Activated T-cell treated with anti-CD3 and anti-CD28 coated beads, Interleukin-2, amount 50 U/mL, for 4 hours (primary cell): Measurements from ENCODE around the gene PTPRM. TPM values are rescaled to one million over a fixed set of nuclear protein-coding genes. Genes with fewer than 3 reads are reported as not detected.
"Not testable (repeated sequence)": the region's sequence is repeated elsewhere in the genome, so short reads cannot be mapped to it uniquely, and the experiment has no call there.

Source experiments
- ATAC-seq, 2 donors: fragments of 200-7000 bp; cut with Tn5 transposase; one replicate each; pipeline ENCODE4 v1.10.0; 2021
- DNase-seq: peaks from one replicate; pipeline ENCODE4 v3.0.0-alpha.2; 2020
- H3K27me3 Mint-ChIP-seq: one replicate; pipeline ENCODE4 v1.8.0; 2021; ENCODE audit warnings: low read depth, mixed read lengths
- H3K36me3 Mint-ChIP-seq: one replicate; pipeline ENCODE4 v1.8.0; 2022; ENCODE audit warnings: mixed read lengths; ENCODE audit not compliant: insufficient read depth
- H3K4me1 Mint-ChIP-seq: one replicate; pipeline ENCODE4 v1.8.0; 2021; ENCODE audit warnings: low read depth, mixed read lengths
- H3K4me3 Mint-ChIP-seq: one replicate; pipeline ENCODE4 v1.8.0; 2021; ENCODE audit warnings: mild to moderate bottlenecking, moderate library complexity, mixed read lengths
- H3K9me3 Mint-ChIP-seq: one replicate; pipeline ENCODE4 v1.8.0; 2021; ENCODE audit warnings: mixed read lengths
- total RNA-seq, 3 donors: library from RNA; stranded (reverse); gene quantifications; one replicate each; pipeline ENCODE4 v1.2.1, GENCODE V29; 2021

The PTPRM gene
- total RNA-seq, 3 donors from 2014 or later, result 1.5 to 3.5 (median 2.3) TPM

DNA sequence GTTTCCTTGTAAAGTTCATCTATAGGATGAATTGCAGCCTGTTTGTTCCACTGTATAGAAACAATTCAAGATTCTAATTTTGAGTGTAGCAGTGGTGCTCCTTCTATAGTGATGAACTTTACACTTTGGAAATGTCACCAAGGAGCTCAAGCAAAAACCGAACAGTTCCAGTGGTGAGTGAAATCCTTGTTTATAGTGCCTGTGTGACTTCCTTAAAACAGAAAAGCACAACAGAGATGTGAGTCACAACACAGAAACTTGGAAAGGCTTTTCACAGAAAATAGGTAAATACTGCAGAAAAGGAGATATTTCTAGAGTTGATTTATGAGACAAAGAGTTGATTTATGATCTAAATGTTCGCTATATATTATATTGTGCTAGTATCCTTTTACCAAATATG lies 482.0 kb downstream of the PTPRM start:
- Mint-ChIP-seq H3K4me3 (no peak overlapping the region), H3K36me3 (no peaks in the 10 kb centered on the region), H3K4me1 (peaks cover 17% of the 10 kb centered on the region), H3K27me3 (no peaks in the 10 kb centered on the region), H3K9me3 (no peaks in the 10 kb centered on the region)
- no peak for ATAC-seq
- no peak for DNase-seq

DNA sequence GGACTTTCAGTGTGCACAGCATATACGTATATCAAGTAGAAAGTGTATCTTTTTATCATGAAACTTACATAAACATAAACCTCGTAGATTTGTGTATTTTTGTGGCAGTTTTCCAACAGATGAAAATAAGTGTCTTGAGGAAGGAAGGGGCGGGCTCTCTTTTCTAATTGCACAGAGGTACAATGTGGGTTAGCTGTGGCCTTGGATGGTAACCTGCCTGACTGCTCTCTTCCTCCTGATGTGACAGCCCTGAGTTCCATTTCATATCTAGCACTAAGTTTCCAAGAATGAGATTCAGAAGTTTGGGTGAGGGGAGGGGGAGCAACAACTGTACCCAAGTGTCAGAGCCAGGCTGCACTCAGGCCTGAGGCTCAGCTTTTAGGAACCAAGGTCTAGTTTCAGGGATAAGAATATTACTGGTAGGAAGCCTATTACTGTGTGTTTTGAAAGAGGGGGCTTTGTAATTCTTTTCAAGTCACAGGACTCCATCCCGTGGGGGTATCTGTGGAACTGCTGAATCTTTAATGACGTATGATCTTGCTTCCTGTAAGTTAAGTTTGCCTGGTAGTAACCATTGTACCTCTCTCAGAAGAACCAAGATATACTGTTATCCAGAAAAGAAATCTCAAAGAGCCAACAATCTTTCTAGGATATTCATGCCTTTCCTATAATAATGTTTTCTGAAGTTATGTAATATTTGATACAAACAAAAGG lies 483.7 kb downstream of the PTPRM start:
- H3K36me3 Mint-ChIP-seq, result no peaks in the 10 kb centered on the region
- H3K27me3 Mint-ChIP-seq, result no peaks in the 10 kb centered on the region
- DNase-seq, result no peak
- peaks cover 13% of the 10 kb centered on the region for H3K4me1 Mint-ChIP-seq
- H3K9me3 Mint-ChIP-seq, result no peaks in the 10 kb centered on the region
- ATAC-seq, result no peak
- no peak overlapping the region for H3K4me3 Mint-ChIP-seq

DNA sequence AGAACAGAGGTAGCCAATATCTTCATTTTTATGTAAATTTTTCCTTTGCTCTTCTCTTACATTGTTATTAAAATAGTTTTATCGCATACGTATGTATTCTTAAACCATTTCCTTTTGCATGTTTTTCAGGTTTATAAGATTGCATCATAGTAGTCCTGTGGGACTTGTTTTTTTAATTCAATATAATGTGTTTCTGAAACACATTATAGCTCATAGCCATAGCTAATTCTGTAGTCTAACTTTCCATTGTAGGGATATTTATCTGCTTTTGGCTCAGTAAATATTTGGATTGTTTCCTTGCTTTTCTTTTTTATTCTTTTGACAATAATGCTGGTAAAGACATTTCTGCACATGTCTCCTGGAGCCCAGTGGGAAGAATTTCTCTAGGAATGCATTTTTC lies 484.3 kb downstream of the PTPRM start:
- DNase-seq, result no peak

DNA sequence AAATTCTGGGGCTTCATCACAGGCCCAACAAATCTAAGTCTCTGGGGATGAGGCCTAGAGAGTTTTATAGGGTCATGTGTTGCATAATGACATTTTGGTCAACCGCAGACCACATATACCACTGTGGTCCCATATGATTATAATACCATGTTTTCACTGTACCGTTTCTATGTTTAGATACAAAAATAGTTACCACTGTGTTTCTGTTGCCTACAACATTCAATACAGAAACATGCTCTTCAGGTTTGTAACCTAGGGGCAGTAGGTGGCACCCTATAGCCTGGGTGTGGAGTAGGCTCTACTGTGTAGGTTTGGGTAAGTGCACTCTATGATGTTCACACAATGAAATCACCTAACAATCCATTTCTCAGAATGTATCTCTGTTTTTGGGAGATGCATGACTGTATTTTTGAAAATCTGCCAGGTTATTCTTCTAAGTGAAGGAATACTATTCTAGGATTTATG lies 485.2 kb downstream of the PTPRM start:
- no peaks in the 10 kb centered on the region for H3K36me3 Mint-ChIP-seq
- ATAC-seq, result peak; percentile 7 to 46
- H3K27me3 Mint-ChIP-seq, result no peaks in the 10 kb centered on the region
- H3K9me3 Mint-ChIP-seq, result no peaks in the 10 kb centered on the region
- no peak overlapping the region for H3K4me3 Mint-ChIP-seq
- H3K4me1 Mint-ChIP-seq, result peaks cover 13% of the 10 kb centered on the region
- no peak for DNase-seq

More for the DNA sequence above, 484.3 kb downstream of the PTPRM start:
- Mint-ChIP-seq H3K27me3 (no peaks in the 10 kb centered on the region), H3K4me3 (no peak overlapping the region), H3K36me3 (no peaks in the 10 kb centered on the region), H3K4me1 (peaks cover 13% of the 10 kb centered on the region), H3K9me3 (no peaks in the 10 kb centered on the region)
- no peak for ATAC-seq

DNA sequence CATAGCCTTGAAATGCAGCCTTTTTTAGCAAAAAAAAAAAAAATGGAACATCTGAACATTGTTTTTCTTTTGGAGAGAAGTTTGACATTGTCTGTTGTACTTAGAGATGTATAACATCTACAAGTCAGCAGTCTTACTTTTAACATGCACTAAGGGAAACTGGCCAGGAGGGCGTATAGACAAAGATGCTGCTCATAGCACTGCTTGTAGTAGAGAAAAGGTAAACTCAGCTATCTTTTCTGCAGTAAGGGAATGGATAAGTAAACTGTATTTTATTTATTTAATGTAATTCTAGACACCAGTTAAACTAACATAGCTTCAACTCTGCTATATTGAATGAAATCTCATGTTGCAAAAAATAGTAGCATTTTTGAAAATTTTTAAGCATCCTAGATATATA lies 489.6 kb downstream of the PTPRM start:
- ATAC-seq (no peak), DNase-seq (no peak)
- Mint-ChIP-seq H3K27me3 (no peaks in the 10 kb centered on the region), H3K9me3 (no peaks in the 10 kb centered on the region), H3K4me1 (peaks cover 7% of the 10 kb centered on the region), H3K36me3 (no peaks in the 10 kb centered on the region), H3K4me3 (no peak overlapping the region)

DNA sequence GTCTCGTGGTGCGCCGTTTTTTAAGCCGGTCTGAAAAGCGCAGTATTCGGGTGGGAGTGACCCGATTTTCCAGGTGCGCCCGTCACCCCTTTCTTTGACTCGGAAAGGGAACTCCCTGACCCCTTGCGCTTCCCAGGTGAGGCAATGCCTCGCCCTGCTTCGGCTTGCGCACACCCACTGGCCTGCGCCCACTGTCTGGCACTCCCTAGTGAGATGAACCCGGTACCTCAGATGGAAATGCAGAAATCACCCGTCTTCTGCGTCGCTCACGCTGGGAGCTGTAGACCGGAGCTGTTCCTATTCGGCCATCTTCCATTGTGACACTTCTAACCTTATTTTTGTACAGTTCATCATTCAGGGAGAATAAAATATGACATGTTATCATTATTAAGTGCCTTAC lies 496.0 kb downstream of the PTPRM start:
- H3K4me1 Mint-ChIP-seq, H3K9me3 Mint-ChIP-seq, H3K36me3 Mint-ChIP-seq, H3K27me3 Mint-ChIP-seq, ATAC-seq, DNase-seq: not testable (repeated sequence)
- H3K4me3 Mint-ChIP-seq, result peak overlapping the region; percentile 47

DNA sequence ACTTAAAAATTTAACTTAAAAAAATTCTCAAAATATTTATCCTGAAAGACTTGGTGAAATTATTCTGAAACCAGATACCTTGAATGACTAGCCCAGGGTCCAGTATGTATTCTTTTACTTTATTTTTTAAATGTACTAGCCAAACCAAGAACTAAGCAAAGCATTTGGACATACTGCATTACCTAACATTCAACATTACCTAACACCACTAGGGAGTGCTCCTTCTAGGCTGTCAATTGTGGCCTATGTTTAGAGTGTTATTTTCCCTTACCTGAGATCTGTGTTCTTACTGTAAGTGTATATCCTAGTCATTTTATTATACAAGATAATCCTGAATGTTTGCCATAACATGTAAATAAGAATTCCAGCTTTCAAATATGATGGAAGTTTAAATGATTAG lies 496.6 kb downstream of the PTPRM start:
- ATAC-seq (no peak), DNase-seq (no peak)
- H3K36me3 Mint-ChIP-seq, result no peaks in the 10 kb centered on the region
- H3K4me3 Mint-ChIP-seq, result no peak overlapping the region
- H3K9me3 Mint-ChIP-seq, result no peaks in the 10 kb centered on the region
- H3K4me1 Mint-ChIP-seq, result no peaks in the 10 kb centered on the region
- H3K27me3 Mint-ChIP-seq, result no peaks in the 10 kb centered on the region

DNA sequence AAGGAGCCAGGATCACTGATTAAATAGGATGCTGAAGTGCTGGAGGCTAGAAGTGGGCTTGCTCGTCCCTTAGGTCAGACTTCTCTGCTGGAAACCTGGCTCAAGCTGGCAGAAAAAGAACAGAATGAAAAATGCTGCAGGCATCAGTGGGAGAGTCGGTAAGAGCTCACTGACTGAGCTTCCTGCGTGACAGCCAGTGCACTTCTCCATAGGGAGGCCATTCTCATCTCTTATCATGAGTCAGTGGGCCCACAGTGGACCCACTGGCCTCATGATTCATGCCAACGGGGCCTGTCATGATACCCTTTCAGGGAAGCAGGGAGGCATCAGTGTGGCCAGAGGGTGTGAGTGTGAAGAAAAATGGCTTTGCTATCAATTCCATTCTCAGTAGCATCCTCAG lies 498.2 kb downstream of the PTPRM start:
- H3K27me3 Mint-ChIP-seq, result no peaks in the 10 kb centered on the region
- no peaks in the 10 kb centered on the region for H3K36me3 Mint-ChIP-seq
- H3K9me3 Mint-ChIP-seq, result no peaks in the 10 kb centered on the region
- no peak for ATAC-seq
- no peak for DNase-seq
- no peaks in the 10 kb centered on the region for H3K4me1 Mint-ChIP-seq
- H3K4me3 Mint-ChIP-seq, result no peak overlapping the region

DNA sequence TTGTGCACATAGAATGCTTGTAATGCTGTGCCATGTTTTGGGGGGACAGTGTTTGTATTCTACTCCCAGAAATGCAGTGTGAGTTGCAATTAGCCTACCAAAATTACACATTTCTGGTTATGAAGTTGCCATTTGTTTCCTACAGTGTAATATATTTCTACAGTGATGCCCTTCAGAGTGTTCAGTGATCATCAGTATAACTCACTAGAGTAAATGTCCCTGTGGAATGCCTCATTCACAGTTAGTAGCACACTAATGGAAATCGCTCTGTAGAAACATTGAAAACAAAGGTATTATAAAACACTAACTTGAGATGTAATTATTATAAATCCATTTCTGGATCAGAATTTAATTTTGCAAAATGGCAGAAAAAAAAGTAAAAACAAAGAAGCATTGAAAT lies 498.7 kb downstream of the PTPRM start:
- H3K4me3 Mint-ChIP-seq, result no peak overlapping the region
- H3K36me3 Mint-ChIP-seq, result no peaks in the 10 kb centered on the region
- ATAC-seq (no peak), DNase-seq (no peak)
- H3K4me1 Mint-ChIP-seq, result no peaks in the 10 kb centered on the region
- H3K9me3 Mint-ChIP-seq, result no peaks in the 10 kb centered on the region
- H3K27me3 Mint-ChIP-seq, result no peaks in the 10 kb centered on the region

DNA sequence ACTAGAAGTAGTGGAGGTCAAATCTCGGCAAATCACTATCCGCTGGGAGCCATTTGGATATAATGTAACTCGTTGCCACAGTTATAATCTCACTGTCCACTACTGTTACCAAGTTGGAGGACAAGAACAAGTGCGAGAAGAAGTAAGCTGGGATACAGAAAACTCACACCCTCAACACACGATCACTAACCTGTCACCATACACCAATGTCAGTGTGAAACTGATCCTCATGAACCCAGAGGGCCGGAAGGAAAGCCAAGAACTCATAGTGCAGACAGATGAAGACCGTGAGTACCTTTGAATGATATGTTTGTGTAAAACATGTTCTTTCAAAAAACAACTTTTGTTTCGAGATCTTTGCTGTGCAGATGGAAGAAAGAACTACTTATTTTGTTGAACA lies 502.6 kb downstream of the PTPRM start:
- Mint-ChIP-seq H3K4me1 (no peaks in the 10 kb centered on the region), H3K36me3 (no peaks in the 10 kb centered on the region), H3K4me3 (no peak overlapping the region), H3K27me3 (no peaks in the 10 kb centered on the region), H3K9me3 (no peaks in the 10 kb centered on the region)
- ATAC-seq (no peak), DNase-seq (no peak)

DNA sequence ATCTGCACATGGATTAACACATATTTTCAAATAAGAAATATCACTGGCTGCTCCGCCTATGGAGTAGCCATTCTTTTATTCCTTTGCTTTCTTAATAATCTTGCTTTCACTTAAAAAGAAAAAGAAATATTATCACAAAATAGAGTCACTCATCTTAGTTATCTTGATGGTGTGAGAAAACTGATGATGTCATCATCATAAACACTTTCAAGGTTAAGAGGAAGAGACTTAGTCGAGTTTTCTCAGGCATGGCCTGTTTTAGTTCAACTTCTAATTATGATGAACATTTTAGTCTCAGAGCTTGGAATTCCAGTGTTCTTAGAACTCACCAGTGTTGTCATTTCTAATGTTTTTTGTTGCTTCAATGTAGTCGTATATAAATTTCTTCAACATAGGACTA lies 506.1 kb downstream of the PTPRM start:
- Mint-ChIP-seq H3K4me3 (no peak overlapping the region), H3K27me3 (no peaks in the 10 kb centered on the region), H3K9me3 (no peaks in the 10 kb centered on the region), H3K36me3 (no peaks in the 10 kb centered on the region), H3K4me1 (no peaks in the 10 kb centered on the region)
- DNase-seq (no peak), ATAC-seq (no peak)

DNA sequence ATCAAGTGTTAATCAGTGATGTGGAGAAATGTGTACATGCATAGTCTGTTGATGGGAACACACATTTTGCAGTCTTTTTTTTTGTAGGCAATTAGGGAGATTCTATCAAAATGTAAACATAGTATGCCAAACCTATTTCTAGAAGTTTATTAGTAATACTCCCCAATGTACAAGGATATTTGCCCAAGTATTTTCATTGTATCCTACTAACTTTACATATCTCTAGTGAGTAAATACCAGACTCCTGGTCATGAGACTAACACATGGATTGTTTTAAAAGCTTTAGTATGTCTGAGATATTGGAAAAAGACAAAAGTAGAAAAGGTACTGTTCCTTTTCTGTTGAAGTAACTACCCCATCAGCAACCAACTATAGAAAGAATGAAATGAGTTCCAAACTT lies 513.0 kb downstream of the PTPRM start:
- Mint-ChIP-seq H3K36me3 (no peaks in the 10 kb centered on the region), H3K27me3 (no peaks in the 10 kb centered on the region), H3K4me3 (no peak overlapping the region), H3K9me3 (peaks cover 3% of the 10 kb centered on the region), H3K4me1 (no peaks in the 10 kb centered on the region)
- ATAC-seq (no peak), DNase-seq (no peak)

DNA sequence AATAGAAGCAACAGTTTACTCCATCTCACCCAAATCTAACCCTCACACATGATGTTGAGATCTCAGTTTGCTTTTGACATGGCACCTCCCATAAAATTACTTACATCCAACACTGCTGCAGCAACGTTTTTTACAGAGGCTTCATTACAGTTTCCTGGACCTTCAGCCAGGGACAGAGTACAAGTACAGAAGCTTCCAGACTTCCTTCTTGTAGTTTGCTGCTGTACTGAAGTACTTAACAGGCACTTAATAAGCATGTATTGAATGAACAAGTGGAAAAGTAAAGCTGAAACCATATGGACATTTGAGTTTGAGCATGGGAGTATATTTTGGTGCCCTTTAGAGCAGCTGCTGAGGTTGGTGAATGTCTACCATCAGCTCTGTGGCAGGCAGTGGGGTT lies 514.2 kb downstream of the PTPRM start:
- no peak for ATAC-seq
- no peak overlapping the region for H3K4me3 Mint-ChIP-seq
- no peaks in the 10 kb centered on the region for H3K27me3 Mint-ChIP-seq
- DNase-seq, result no peak
- peaks cover 3% of the 10 kb centered on the region for H3K9me3 Mint-ChIP-seq
- H3K4me1 Mint-ChIP-seq, result no peaks in the 10 kb centered on the region
- H3K36me3 Mint-ChIP-seq, result no peaks in the 10 kb centered on the region

DNA sequence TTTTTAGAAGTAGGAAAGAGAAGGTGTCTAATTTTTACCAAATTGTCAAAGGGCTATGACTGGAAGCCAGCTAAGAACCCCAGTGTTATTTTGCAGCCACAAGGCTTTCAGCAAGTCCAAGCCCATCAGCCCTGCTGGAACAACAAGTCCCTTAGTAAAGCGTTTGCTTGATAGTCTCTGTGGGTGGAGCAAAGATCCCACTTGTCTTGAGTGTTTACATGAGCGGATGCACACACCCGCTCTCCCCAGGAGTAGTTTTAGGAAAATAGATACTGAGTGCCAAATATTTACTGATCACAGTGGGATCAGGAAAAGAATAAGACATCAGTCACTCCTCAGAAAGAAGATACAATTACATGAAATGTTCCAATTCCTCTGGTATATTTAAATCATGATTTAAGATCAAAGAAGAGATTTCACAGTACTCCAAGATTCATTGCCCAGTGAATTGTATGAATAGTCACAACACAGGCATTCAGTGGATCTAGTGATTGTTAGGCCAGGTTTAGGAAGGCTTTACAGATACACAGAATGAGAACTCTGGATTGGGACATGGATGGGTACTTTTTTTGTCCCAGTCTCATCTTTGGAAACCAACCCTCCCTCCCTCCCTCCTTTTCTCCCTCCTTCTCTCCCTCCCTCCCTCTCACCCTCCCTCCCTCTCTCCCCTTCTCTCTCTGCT lies 514.9 kb downstream of the PTPRM start:
- ATAC-seq (no peak), DNase-seq (no peak)
- Mint-ChIP-seq H3K4me3 (no peak overlapping the region), H3K36me3 (no peaks in the 10 kb centered on the region), H3K9me3 (peaks cover 3% of the 10 kb centered on the region), H3K4me1 (no peaks in the 10 kb centered on the region), H3K27me3 (no peaks in the 10 kb centered on the region)

DNA sequence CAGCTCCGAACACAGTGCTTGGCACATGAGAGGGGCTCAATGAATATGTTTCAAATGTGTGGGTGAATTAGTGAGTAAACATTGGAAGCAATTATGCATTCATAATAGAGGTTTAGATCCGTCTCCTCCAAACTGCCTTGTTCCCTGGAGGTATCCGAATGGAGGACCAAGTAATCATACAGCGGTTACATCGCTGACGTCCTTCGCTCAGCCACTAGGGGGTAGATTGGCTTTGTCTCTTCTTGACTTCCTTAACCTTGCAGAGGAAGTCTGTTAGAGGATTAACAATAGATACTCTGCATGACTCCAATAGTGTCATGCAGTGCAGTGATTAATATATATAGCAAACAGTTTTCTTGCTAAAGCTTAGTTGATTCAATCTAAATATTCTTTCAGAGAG lies 517.0 kb downstream of the PTPRM start:
- ATAC-seq (no peak), DNase-seq (no peak)
- Mint-ChIP-seq H3K4me1 (no peaks in the 10 kb centered on the region), H3K4me3 (no peak overlapping the region), H3K36me3 (peaks cover 2% of the 10 kb centered on the region), H3K27me3 (no peaks in the 10 kb centered on the region), H3K9me3 (peaks cover 1% of the 10 kb centered on the region)
